ENCODE data around the gene CYP26B1.

CYP26B1 gene

GRCh38 chr2:72112981-72113846, 34.4 kb downstream of the CYP26B1 start:
- no peaks in the 10 kb centered on the region for H3K4me1 ChIP-seq (ENCODE audit: insufficient read depth, low read length, severe bottlenecking)
- 0 out of 2 replicates have a peak, but pooled peaks cover 3% of the 10 kb centered on the region for H3K27me3 ChIP-seq (ENCODE audit: insufficient read depth, low read length)
- no peaks in the 10 kb centered on the region for H3F3A ChIP-seq (ENCODE audit: insufficient read depth, low read length)
- H3K4me3 ChIP-seq (ENCODE audit: low read depth, low read length, poor library complexity, severe bottlenecking) = no peak overlapping the region
- no peaks in the 10 kb centered on the region for H3K79me2 ChIP-seq (ENCODE audit: insufficient read depth, low read length)
- no peak overlapping the region for H2AFZ ChIP-seq (ENCODE audit: low read length)
- no peaks in the 10 kb centered on the region for H3K9me3 ChIP-seq (ENCODE audit: low read length)
- no peak overlapping the region for H3K27ac ChIP-seq (ENCODE audit: low read depth, low read length, poor library complexity, severe bottlenecking)
- H3K36me3 ChIP-seq (ENCODE audit: insufficient read depth, low read length) = no peaks in the 10 kb centered on the region
- H3K4me2 ChIP-seq (ENCODE audit: low read length) = no peak overlapping the region
- no peak overlapping the region for H3K9ac ChIP-seq (ENCODE audit: low read length)
- no peaks in the 10 kb centered on the region for H3K9me2 ChIP-seq (ENCODE audit: low read depth, low read length)
- H4K20me1 ChIP-seq (ENCODE audit: insufficient read depth, low read length) = no peaks in the 10 kb centered on the region
- TF ChIP-seq CTCF (IDR thresholded peaks at IDR 0.05; ENCODE audit: low read length) (no peak), EZH2 (IDR thresholded peaks at IDR 0.05; ENCODE audit: borderline replicate concordance, low read length) (no peak)

- Histone ChIP-seq H3K9me2 (ENCODE audit: low read depth, low read length) (no peaks in the 10 kb centered on the region), H3K27ac (ENCODE audit: low read depth, low read length, poor library complexity, severe bottlenecking) (no peak overlapping the region), H4K20me1 (ENCODE audit: insufficient read depth, low read length) (no peaks in the 10 kb centered on the region), H3F3A (ENCODE audit: insufficient read depth, low read length) (no peaks in the 10 kb centered on the region), H3K36me3 (ENCODE audit: insufficient read depth, low read length) (no peaks in the 10 kb centered on the region), H2AFZ (ENCODE audit: low read length) (no peak overlapping the region), H3K4me2 (ENCODE audit: low read length) (no peak overlapping the region), H3K27me3 (ENCODE audit: insufficient read depth, low read length) (0 out of 2 replicates have a peak, but pooled peaks cover 3% of the 10 kb centered on the region), H3K79me2 (ENCODE audit: insufficient read depth, low read length) (no peaks in the 10 kb centered on the region), H3K9ac (ENCODE audit: low read length) (no peak overlapping the region), H3K9me3 (ENCODE audit: low read length) (no peaks in the 10 kb centered on the region), H3K4me1 (ENCODE audit: insufficient read depth, low read length, severe bottlenecking) (no peaks in the 10 kb centered on the region), H3K4me3 (ENCODE audit: low read depth, low read length, poor library complexity, severe bottlenecking) (no peak overlapping the region)
- TF ChIP-seq CTCF (IDR thresholded peaks at IDR 0.05; ENCODE audit: low read length) (no peak), EZH2 (IDR thresholded peaks at IDR 0.05; ENCODE audit: borderline replicate concordance, low read length) (no peak)
These were observed 35.3 kb downstream of the CYP26B1 start for GRCh38 chr2:72112401-72112800.

- H3K9me2 ChIP-seq (ENCODE audit: low read depth, low read length) = no peaks in the 10 kb centered on the region
- H3K27me3 ChIP-seq (ENCODE audit: insufficient read depth, low read length) = 0 out of 2 replicates have a peak, but pooled peaks cover 3% of the 10 kb centered on the region
- no peak overlapping the region for H3K27ac ChIP-seq (ENCODE audit: low read depth, low read length, poor library complexity, severe bottlenecking)
- H3K36me3 ChIP-seq (ENCODE audit: insufficient read depth, low read length) = no peaks in the 10 kb centered on the region
- H3K4me3 ChIP-seq (ENCODE audit: low read depth, low read length, poor library complexity, severe bottlenecking) = no peak overlapping the region
- no peaks in the 10 kb centered on the region for H4K20me1 ChIP-seq (ENCODE audit: insufficient read depth, low read length)
- H3K4me1 ChIP-seq (ENCODE audit: insufficient read depth, low read length, severe bottlenecking) = no peaks in the 10 kb centered on the region
- no peak overlapping the region for H3K9ac ChIP-seq (ENCODE audit: low read length)
- H2AFZ ChIP-seq (ENCODE audit: low read length) = no peak overlapping the region
- TF ChIP-seq EZH2 (IDR thresholded peaks at IDR 0.05; ENCODE audit: borderline replicate concordance, low read length) = no peak
- H3K9me3 ChIP-seq (ENCODE audit: low read length) = no peaks in the 10 kb centered on the region
- H3K79me2 ChIP-seq (ENCODE audit: insufficient read depth, low read length) = no peaks in the 10 kb centered on the region
- H3K4me2 ChIP-seq (ENCODE audit: low read length) = no peak overlapping the region
- H3F3A ChIP-seq (ENCODE audit: insufficient read depth, low read length) = no peaks in the 10 kb centered on the region
These were observed 36.6 kb downstream of the CYP26B1 start for GRCh38 chr2:72111061-72111460.

Data from OCI-LY1 (cell line).